ENCODE data around the gene CD81.
"Not testable (repeated sequence)": the region's sequence is repeated elsewhere in the genome, so short reads cannot be mapped to it uniquely, and the experiment has no call there.

The CD81 gene, protein sequence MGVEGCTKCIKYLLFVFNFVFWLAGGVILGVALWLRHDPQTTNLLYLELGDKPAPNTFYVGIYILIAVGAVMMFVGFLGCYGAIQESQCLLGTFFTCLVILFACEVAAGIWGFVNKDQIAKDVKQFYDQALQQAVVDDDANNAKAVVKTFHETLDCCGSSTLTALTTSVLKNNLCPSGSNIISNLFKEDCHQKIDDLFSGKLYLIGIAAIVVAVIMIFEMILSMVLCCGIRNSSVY

DNA sequence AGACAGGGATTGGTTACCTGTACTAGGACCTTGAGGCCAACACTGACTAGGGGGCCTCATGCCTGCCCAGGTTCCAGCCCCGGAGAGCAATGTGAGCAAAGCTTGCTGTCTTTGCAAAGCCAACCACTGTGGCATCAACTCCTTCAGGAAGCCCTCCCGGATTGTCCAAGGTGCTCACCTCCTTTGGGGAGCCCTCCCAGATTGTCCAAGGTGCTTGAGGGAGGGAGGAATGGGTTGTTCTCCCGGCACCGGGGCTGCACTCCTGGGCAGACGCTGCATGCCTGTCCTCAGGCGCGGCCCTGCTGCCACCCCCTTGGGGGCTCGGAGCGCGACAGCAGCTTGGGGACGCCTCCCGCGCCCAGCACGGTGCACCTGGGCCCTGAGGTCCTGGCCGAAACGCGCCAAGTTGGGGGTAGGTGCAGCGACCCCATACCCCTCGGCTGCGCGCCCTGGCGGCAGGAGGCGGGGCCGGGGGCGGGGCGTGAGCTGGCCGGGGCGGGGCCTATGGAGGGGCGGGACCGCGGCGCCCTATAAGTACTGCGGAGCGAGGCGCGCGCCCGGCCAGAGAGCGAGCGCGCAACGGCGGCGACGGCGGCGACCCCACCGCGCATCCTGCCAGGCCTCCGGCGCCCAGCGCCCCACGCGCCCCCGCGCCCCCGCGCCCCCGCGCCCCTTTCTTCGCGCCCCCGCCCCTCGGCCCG, at the start of gene CD81:
TSS of gene CD81 (plus strand) at position 560 of the 701 bp plus-strand sequence. CDS start 240 bp downstream, outside the sequence.
- TF ChIP-seq CTCF (IDR thresholded peaks at IDR 0.05; ENCODE audit: low read depth, low read length, missing control alignments) = no peak
- peak within 1 kb of the TSS; percentile 93 for H3K4me3 ChIP-seq (ENCODE audit: low read depth, low read length)
- no peak for DNase-seq (ENCODE audit: low read depth)

DNA sequence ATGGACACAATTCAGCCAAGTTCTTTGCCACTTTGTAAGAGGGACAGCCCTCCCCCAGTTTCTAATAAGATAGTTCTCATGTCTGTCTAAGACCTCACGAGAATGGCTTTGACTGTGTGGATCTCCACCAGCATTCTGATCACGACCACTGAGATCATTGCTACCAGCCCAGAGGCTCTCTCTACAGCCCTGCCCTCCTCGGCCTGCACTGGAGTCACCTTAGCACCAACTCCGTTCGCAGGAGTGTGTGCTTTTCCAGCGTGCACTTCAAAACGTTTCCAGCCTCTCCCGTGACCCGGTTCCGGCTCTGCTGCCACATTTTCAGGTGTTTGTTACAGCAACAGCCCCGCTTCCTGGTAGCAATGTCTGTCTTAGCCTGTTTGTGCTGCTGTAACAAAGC, 49.1 kb upstream of the CD81 start:
- H3K4me3 ChIP-seq (ENCODE audit: low read depth, low read length) = no peak overlapping the region
- no peak for TF ChIP-seq CTCF (IDR thresholded peaks at IDR 0.05; ENCODE audit: low read depth, low read length, missing control alignments)
- no peak for DNase-seq (ENCODE audit: low read depth)

GRCh38 chr11:2328656-2329354, 48.3 kb upstream of the CD81 start:
- no peak overlapping the region for H3K4me3 ChIP-seq (ENCODE audit: low read depth, low read length)
- no peak for TF ChIP-seq CTCF (IDR thresholded peaks at IDR 0.05; ENCODE audit: low read depth, low read length, missing control alignments)
- no peak for DNase-seq (ENCODE audit: low read depth)

DNA sequence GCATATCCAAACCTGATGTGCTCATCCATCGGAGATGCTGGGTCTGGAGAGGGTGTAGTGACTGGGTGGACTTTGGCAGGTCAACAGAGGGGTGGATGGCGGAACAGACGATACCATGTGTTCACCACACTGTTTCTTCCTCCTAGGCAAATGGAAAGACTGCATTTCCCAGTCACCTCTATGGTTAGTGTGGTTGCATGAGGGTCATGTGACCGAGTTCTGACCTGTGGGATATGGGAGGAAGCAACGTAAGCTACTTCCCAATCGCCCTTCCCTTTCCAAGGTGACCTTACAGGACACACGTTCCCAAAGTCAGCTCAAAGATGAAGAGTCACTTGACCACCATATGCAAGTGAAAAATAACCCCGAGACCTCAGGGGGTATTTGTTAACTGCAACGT, 47.6 kb upstream of the CD81 start:
- DNase-seq (ENCODE audit: low read depth) = no peak
- no peak overlapping the region for H3K4me3 ChIP-seq (ENCODE audit: low read depth, low read length)
- no peak for TF ChIP-seq CTCF (IDR thresholded peaks at IDR 0.05; ENCODE audit: low read depth, low read length, missing control alignments)

DNA sequence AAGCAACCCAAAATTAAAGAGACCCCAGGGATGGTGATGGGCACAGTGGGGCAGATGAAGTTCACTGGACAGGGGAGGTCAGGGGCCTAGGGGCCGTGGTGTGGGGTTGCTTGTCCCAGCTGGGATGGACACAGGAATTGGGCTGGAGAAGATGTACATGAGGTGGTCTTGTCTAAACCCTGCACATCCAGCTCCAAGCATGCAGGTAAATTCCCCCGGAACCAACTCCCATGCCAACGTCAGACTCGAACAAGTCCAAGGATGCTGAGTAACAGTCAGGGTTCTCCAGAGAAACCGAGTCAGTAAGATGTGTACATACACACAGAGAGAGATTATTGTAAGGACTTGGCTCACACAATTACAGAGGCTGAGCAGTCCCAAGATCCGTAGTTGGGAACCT, 46.4 kb upstream of the CD81 start:
- no peak for TF ChIP-seq CTCF (IDR thresholded peaks at IDR 0.05; ENCODE audit: low read depth, low read length, missing control alignments)
- no peak overlapping the region for H3K4me3 ChIP-seq (ENCODE audit: low read depth, low read length)
- no peak for DNase-seq (ENCODE audit: low read depth)

GRCh38 chr11:2331404-2331803, 45.7 kb upstream of the CD81 start:
- no peak for DNase-seq (ENCODE audit: low read depth)
- H3K4me3 ChIP-seq (ENCODE audit: low read depth, low read length) = no peak overlapping the region
- no peak for TF ChIP-seq CTCF (IDR thresholded peaks at IDR 0.05; ENCODE audit: low read depth, low read length, missing control alignments)

- H3K4me3 ChIP-seq (ENCODE audit: low read depth, low read length); DNase-seq (ENCODE audit: low read depth): not testable (repeated sequence)
These were observed 44.5 kb upstream of the CD81 start for GRCh38 chr11:2332569-2332968.

GRCh38 chr11:2333486-2334205, 43.5 kb upstream of the CD81 start:
- DNase-seq (ENCODE audit: low read depth); H3K4me3 ChIP-seq (ENCODE audit: low read depth, low read length): not testable (repeated sequence)

- H3K4me3 ChIP-seq (ENCODE audit: low read depth, low read length); DNase-seq (ENCODE audit: low read depth): not testable (repeated sequence)
These were observed 41.8 kb upstream of the CD81 start for GRCh38 chr11:2335286-2335685.

DNA sequence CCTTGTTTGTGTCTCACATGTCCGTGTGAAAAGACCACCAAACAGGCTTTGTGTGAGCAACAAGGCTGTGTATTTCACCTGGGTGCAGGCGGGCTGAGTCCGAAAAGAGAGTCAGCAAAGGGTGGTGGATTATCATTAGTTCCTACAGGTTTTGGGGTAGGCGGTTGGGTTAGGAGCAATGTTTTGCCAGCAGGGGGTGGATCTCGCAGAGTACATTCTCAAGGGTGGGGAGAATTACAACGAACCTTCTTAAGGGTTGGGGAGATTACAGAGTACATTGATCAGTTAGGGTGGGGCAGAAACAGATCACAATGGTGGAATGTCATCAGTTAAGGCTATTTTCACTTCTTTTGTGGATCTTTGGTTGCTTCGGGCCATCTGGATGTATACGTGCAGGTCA, 38.4 kb upstream of the CD81 start:
- not testable (repeated sequence) for H3K4me3 ChIP-seq (ENCODE audit: low read depth, low read length); DNase-seq (ENCODE audit: low read depth)

All from GM12864 (cell line).